ENCODE measurements around the gene PTTG1. TPM values are rescaled to one million over a fixed set of nuclear protein-coding genes. Genes with fewer than 3 reads are reported as not detected.

PTTG1 gene
- total RNA-seq, 2 experiments from 2014 or later: 15.1 to 17.6 TPM

GRCh38 chr5:160432787-160433186, 11.1 kb downstream of the PTTG1 start:
- ChIA-PET CTCF (no interaction called here), POLR2A (no interaction called here)
- Histone ChIP-seq H3K27ac (ENCODE audit: low read depth in 1 of 2, low read length in 2 of 2) (no peak overlapping the region), H3K4me3 (ENCODE audit: low read length) (no peak overlapping the region), H3K4me1 (ENCODE audit: insufficient read depth, low read length) (peaks cover 3% of the 10 kb centered on the region), H3K36me3 (ENCODE audit: insufficient read depth, low read length) (no peaks in the 10 kb centered on the region), H3K9me3 (ENCODE audit: control insufficient read depth in 1 of 2, insufficient read depth in 1 of 2, low read length in 2 of 2) (no peaks in the 10 kb centered on the region), H3K27me3 (ENCODE audit: control insufficient read depth in 1 of 2, insufficient read depth in 2 of 2, low read length in 2 of 2) (no peaks in the 10 kb centered on the region)
- H3K4me3 Mint-ChIP-seq: no peak overlapping the region
- peaks cover 3% of the 10 kb centered on the region for H3K27me3 Mint-ChIP-seq
- H3K27ac Mint-ChIP-seq: no peak overlapping the region
- H3K36me3 Mint-ChIP-seq (ENCODE audit: low read depth): peaks cover 8% of the 10 kb centered on the region
- ATAC-seq (ENCODE audit: poor library complexity) (no peak), DNase-seq (no peak)
- intact Hi-C loops (cut with DNase I, micrococcal nuclease): no loop called here
- TF ChIP-seq CTCF (IDR thresholded peaks at IDR 0.05): no peak
- no peaks in the 10 kb centered on the region for H3K4me1 Mint-ChIP-seq (ENCODE audit: low read depth)
- no peaks in the 10 kb centered on the region for H3K9me3 Mint-ChIP-seq

- no peak for ATAC-seq (ENCODE audit: poor library complexity)
- intact Hi-C loops (cut with DNase I, micrococcal nuclease): no loop called here
- CTCF ChIA-PET: no interaction called here
Observed at GRCh38 chr5:160434022-160434531, 12.4 kb downstream of the PTTG1 start.

GRCh38 chr5:160435532-160435931, 13.9 kb downstream of the PTTG1 start:
- H3K4me1 Mint-ChIP-seq (ENCODE audit: low read depth): peaks cover 4% of the 10 kb centered on the region
- ChIA-PET CTCF (no interaction called here), POLR2A (no interaction called here)
- no peak overlapping the region for H3K4me3 Mint-ChIP-seq
- no peaks in the 10 kb centered on the region for H3K36me3 ChIP-seq (ENCODE audit: insufficient read depth, low read length)
- H3K27ac ChIP-seq (ENCODE audit: low read depth in 1 of 2, low read length in 2 of 2): no peak overlapping the region
- DNase-seq (no peak), ATAC-seq (ENCODE audit: poor library complexity) (no peak)
- peaks cover 3% of the 10 kb centered on the region for H3K27me3 Mint-ChIP-seq
- intact Hi-C loops (cut with DNase I, micrococcal nuclease): loop anchor here in 1 of 2 experiments (5.0 kb wide), 1 partner anchor 352 kb away; no protein-coding TSS in a partner anchor
- H3K27ac Mint-ChIP-seq: no peak overlapping the region
- no peak for TF ChIP-seq CTCF (IDR thresholded peaks at IDR 0.05)
- H3K4me3 ChIP-seq (ENCODE audit: low read length): no peak overlapping the region
- no peaks in the 10 kb centered on the region for H3K36me3 Mint-ChIP-seq (ENCODE audit: low read depth)
- H3K27me3 ChIP-seq (ENCODE audit: control insufficient read depth in 1 of 2, insufficient read depth in 2 of 2, low read length in 2 of 2): no peaks in the 10 kb centered on the region
- no peaks in the 10 kb centered on the region for H3K9me3 Mint-ChIP-seq
- H3K4me1 ChIP-seq (ENCODE audit: insufficient read depth, low read length): peaks cover 12% of the 10 kb centered on the region
- H3K9me3 ChIP-seq (ENCODE audit: control insufficient read depth in 1 of 2, insufficient read depth in 1 of 2, low read length in 2 of 2): no peaks in the 10 kb centered on the region

More at GRCh38 chr5:160434022-160434531, 12.4 kb downstream of the PTTG1 start:
- Histone ChIP-seq H3K27ac (ENCODE audit: low read depth in 1 of 2, low read length in 2 of 2) (no peak overlapping the region), H3K9me3 (ENCODE audit: control insufficient read depth in 1 of 2, insufficient read depth in 1 of 2, low read length in 2 of 2) (no peaks in the 10 kb centered on the region), H3K4me1 (ENCODE audit: insufficient read depth, low read length) (peaks cover 12% of the 10 kb centered on the region), H3K4me3 (ENCODE audit: low read length) (no peak overlapping the region), H3K36me3 (ENCODE audit: insufficient read depth, low read length) (no peaks in the 10 kb centered on the region), H3K27me3 (ENCODE audit: control insufficient read depth in 1 of 2, insufficient read depth in 2 of 2, low read length in 2 of 2) (no peaks in the 10 kb centered on the region)
- POLR2A ChIA-PET: no interaction called here
- no peaks in the 10 kb centered on the region for H3K36me3 Mint-ChIP-seq (ENCODE audit: low read depth)
- no peaks in the 10 kb centered on the region for H3K9me3 Mint-ChIP-seq
- peaks cover 3% of the 10 kb centered on the region for H3K27me3 Mint-ChIP-seq
- peaks cover 1% of the 10 kb centered on the region for H3K4me1 Mint-ChIP-seq (ENCODE audit: low read depth)
- no peak for DNase-seq
- H3K27ac Mint-ChIP-seq: no peak overlapping the region
- H3K4me3 Mint-ChIP-seq: no peak overlapping the region
- no peak for TF ChIP-seq CTCF (IDR thresholded peaks at IDR 0.05)

All from CD4-positive, alpha-beta T cell (primary cell).